Measurements from ENCODE around the gene SPO11.

The SPO11 gene

DNA sequence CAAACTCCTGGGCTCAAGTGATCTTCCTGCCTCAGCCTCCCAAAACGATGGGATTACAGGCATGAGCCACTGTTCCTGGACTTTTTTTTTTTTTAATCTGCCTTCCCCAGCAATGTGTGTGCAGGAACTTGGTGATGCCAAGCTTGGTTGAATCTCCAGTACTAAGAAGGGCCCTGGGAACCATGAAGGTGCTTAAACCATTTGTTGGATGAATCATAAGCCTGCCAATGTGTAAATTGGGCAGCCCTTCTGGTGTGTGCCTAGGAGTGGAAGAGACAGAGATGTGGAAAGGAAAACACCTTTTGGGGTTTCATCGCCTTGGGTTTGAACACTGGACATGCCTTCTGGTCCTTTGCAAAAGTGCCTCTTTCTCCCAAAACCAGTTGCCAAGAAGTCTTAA, 7.1 kb upstream of the SPO11 start:
- H3K27me3 ChIP-seq (ENCODE audit: insufficient read depth, poor library complexity, severe bottlenecking), result peaks cover 5% of the 10 kb centered on the region

GRCh38 chr20:57323034-57323433, 6.6 kb upstream of the SPO11 start:
- no peak for DNase-seq (ENCODE audit: low read depth in 1 of 2, low spot score in 1 of 2)
- Histone ChIP-seq H3K27ac (replicated peaks) (no peak overlapping the region), H3K27me3 (ENCODE audit: insufficient read depth, poor library complexity, severe bottlenecking) (peaks cover 5% of the 10 kb centered on the region), H3K4me3 (replicated peaks; ENCODE audit: insufficient read depth, low read length) (no peak overlapping the region)
- TF ChIP-seq SPI1 (IDR thresholded peaks at IDR 0.05; ENCODE audit: borderline replicate concordance, low read depth) (no peak), POLR2AphosphoS5 (IDR thresholded peaks at IDR 0.05; ENCODE audit: low read depth) (no peak), GABPA (IDR thresholded peaks at IDR 0.05; ENCODE audit: low read depth) (no peak), CTCF (IDR thresholded peaks at IDR 0.05; ENCODE audit: insufficient read depth, low read length) (no peak)

More for the DNA sequence above, 7.1 kb upstream of the SPO11 start:
- no peak for DNase-seq (ENCODE audit: low read depth in 1 of 2, low spot score in 1 of 2)
- TF ChIP-seq, protein P1, sequence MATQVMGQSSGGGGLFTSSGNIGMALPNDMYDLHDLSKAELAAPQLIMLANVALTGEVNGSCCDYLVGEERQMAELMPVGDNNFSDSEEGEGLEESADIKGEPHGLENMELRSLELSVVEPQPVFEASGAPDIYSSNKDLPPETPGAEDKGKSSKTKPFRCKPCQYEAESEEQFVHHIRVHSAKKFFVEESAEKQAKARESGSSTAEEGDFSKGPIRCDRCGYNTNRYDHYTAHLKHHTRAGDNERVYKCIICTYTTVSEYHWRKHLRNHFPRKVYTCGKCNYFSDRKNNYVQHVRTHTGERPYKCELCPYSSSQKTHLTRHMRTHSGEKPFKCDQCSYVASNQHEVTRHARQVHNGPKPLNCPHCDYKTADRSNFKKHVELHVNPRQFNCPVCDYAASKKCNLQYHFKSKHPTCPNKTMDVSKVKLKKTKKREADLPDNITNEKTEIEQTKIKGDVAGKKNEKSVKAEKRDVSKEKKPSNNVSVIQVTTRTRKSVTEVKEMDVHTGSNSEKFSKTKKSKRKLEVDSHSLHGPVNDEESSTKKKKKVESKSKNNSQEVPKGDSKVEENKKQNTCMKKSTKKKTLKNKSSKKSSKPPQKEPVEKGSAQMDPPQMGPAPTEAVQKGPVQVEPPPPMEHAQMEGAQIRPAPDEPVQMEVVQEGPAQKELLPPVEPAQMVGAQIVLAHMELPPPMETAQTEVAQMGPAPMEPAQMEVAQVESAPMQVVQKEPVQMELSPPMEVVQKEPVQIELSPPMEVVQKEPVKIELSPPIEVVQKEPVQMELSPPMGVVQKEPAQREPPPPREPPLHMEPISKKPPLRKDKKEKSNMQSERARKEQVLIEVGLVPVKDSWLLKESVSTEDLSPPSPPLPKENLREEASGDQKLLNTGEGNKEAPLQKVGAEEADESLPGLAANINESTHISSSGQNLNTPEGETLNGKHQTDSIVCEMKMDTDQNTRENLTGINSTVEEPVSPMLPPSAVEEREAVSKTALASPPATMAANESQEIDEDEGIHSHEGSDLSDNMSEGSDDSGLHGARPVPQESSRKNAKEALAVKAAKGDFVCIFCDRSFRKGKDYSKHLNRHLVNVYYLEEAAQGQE (IDR thresholded peaks at IDR 0.05; ENCODE audit: insufficient replicate concordance, low read depth), result no peak
- TF ChIP-seq POLR2AphosphoS5 (IDR thresholded peaks at IDR 0.05; ENCODE audit: low read depth) (no peak), GABPA (IDR thresholded peaks at IDR 0.05; ENCODE audit: low read depth) (no peak), CTCF (IDR thresholded peaks at IDR 0.05; ENCODE audit: insufficient read depth, low read length) (no peak), SPI1 (IDR thresholded peaks at IDR 0.05; ENCODE audit: borderline replicate concordance, low read depth) (no peak)
- Histone ChIP-seq H3K4me3 (replicated peaks; ENCODE audit: insufficient read depth, low read length) (no peak overlapping the region), H3K27ac (replicated peaks) (no peak overlapping the region)

DNA sequence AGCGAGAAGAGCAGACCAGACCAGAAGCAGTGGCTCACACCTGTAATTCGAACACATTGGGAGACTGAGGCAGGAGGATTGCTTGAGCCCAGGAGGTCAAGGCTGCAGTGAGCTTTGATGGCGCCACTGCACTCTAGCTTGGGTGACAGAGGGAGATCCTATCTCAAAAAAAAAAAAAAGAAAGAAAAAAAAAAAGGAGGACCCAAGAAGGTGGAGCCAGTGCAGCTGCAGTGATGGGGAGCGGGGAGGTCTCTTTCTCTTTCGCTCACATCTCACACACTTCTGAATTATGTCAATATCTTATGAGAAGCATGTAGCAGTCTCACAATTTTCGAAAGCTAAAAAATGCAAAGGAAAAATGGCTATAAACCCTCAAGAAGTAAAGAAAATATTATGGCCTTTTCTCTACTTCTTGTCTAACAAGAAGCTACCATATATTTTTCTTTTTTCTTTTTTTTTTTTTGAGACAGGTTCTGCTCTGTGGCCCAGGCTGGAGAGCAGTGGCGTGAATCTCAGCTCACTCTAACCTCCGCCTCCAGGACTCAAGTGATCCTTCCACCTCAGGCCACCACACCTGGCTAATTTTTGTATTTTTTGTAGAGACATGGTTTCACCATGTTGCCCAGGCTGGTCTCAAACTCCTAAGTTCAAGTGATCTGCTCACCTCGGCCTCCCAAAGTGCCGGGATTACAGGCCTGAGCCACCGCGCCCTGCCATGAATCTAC, 3.8 kb upstream of the SPO11 start:
- H3K27ac ChIP-seq (replicated peaks), result no peak overlapping the region
- peaks cover 5% of the 10 kb centered on the region for H3K27me3 ChIP-seq (ENCODE audit: insufficient read depth, poor library complexity, severe bottlenecking)
- H3K4me3 ChIP-seq (replicated peaks; ENCODE audit: insufficient read depth, low read length), result no peak overlapping the region
- DNase-seq (ENCODE audit: low read depth in 1 of 2, low spot score in 1 of 2), result no peak
- TF ChIP-seq CTCF (IDR thresholded peaks at IDR 0.05; ENCODE audit: insufficient read depth, low read length), result no peak
- TF ChIP-seq GABPA (IDR thresholded peaks at IDR 0.05; ENCODE audit: low read depth), result no peak
- no peak for TF ChIP-seq SPI1 (IDR thresholded peaks at IDR 0.05; ENCODE audit: borderline replicate concordance, low read depth)
- TF ChIP-seq, protein P1 (IDR thresholded peaks at IDR 0.05; ENCODE audit: insufficient replicate concordance, low read depth), result no peak
- no peak for TF ChIP-seq POLR2AphosphoS5 (IDR thresholded peaks at IDR 0.05; ENCODE audit: low read depth)

Measured in HL-60 (cell line).